HG03025 (cell line): Measurements from ENCODE around the gene GALNT9.
"Not testable (repeated sequence)": the region's sequence is repeated elsewhere in the genome, so short reads cannot be mapped to it uniquely, and the experiment has no call there.

ENCODE experiments used
- ATAC-seq: cut with Tn5 transposase; IDR thresholded peaks from one replicate; pipeline ENCODE4 v1.9.1; 2021; ENCODE audit warnings: mild to moderate bottlenecking, moderate library complexity; ENCODE audit not compliant: unreplicated experiment, low FRiP score

Gene GALNT9

DNA sequence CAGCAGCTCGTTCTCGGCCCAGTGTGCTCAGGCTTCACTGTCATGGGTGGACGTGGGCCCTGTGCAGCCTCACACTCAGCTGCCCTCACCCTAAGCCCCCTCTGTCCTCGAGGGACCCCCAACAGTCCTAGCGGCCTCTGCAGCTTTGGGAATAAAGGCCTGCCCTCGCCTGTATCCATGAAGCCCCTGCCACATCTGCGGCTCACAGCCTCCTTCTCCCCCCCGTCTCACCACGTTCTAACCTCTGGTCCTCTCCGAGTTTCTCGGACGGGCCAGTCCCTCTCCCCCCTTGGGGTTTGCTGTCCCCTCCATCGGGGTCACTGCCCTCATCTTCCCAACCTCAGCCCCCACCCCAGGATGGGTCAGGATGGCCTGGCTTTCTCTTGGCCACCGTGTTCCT lies 30.2 kb upstream of the GALNT9 start:
- no peak for ATAC-seq

DNA sequence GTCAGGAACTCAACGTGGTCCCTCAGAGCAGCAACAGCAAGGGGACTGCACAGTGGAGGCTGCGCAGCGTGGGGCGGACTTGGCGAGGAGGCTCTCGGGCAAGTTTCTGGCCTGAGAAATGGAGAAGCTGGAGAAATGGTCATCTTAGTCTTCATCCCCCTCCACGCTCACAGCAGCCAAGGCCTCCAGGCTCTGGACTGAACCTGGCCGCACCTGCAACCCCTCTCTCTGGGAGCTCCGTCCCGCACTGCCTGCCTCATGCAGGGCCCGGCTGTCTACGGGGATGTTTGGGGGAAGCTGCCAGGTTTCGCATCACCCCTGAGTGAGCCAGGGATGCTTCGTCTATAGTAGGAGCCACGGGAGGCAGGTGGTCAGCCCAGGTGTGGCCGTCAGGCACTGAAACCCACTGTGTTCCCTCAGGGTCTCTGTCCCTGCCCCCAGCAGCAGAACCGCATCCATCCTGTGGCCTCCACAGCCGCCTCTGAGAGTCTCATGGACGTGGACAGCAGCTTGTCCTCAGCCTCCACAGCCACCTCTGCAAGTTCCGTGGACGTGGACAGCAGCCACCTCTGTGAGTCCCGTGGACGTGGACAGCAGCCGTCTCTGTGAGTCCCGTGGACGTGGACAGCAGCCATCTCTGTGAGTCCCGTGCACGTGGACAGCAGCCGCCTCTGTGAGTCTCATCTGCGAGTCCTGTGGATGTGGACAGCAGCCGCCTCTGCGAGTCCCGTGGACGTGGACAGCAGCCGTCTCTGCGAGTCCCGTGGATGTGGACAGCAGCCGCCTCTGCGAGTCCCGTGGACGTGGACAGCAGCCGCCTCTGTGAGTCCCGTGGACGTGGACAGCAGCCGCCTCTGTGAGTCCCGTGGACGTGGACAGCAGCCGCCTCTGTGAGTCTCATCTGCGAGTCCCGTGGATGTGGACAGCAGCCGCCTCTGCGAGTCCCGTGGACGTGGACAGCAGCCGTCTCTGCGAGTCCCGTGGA lies 29.1 kb upstream of the GALNT9 start:
- not testable (repeated sequence) for ATAC-seq

GRCh38 chr12:132357623-132358186 lies 28.3 kb upstream of the GALNT9 start:
- ATAC-seq = no peak

GRCh38 chr12:132356691-132357622 lies 27.6 kb upstream of the GALNT9 start:
- no peak for ATAC-seq

DNA sequence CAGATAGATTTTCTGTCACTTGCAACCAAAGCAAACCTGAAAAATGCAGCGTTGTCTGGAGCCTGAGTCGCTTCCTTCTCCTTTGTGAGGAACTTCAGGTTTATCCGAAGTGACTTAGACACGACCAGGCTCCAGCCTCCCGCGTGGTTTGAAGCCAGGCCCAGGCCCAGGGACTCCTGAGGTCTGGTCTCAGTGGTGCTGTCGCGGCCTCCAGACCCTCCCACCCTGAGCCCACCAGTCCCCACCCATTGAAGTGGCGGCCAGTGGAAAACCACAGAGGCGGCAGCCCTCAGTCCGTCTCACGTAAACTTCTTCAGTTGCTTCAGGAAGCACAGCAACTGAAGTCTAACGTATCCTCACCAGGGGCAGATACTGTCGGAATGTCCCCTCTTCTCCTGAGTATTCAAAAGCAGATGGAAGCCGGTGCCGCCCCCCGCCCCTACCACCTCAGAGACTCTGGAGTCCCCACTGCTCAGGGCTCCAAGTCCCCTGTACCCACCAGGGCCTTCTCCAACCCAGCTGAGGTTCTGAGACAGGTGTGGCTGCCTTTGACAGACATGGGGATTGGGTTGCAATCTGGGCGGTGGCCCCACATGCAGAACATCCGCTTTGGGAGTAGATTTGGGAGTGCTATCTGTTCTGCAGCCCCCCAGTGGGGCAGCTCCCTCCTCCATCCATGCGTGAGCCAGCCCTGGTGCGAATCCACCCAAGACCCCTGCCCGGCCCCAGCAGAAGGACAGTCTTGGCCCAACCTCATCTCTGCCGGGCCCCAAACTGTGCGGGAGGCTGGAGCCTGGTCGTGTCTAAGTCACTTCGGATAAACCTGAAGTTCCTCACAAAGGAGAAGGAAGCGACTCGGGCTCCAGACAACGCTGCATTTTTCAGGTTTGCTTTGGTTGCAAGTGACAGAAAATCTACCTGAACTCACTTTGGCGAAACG lies 26.6 kb upstream of the GALNT9 start:
- no peak for ATAC-seq

- ATAC-seq = no peak
Measured at GRCh38 chr12:132354982-132355680, 25.7 kb upstream of the GALNT9 start.

- ATAC-seq = no peak
Measured at GRCh38 chr12:132354211-132354981, 25.0 kb upstream of the GALNT9 start.

GRCh38 chr12:132353811-132354210 lies 24.4 kb upstream of the GALNT9 start:
- no peak for ATAC-seq

GRCh38 chr12:132352896-132353800 lies 23.8 kb upstream of the GALNT9 start:
- no peak for ATAC-seq

DNA sequence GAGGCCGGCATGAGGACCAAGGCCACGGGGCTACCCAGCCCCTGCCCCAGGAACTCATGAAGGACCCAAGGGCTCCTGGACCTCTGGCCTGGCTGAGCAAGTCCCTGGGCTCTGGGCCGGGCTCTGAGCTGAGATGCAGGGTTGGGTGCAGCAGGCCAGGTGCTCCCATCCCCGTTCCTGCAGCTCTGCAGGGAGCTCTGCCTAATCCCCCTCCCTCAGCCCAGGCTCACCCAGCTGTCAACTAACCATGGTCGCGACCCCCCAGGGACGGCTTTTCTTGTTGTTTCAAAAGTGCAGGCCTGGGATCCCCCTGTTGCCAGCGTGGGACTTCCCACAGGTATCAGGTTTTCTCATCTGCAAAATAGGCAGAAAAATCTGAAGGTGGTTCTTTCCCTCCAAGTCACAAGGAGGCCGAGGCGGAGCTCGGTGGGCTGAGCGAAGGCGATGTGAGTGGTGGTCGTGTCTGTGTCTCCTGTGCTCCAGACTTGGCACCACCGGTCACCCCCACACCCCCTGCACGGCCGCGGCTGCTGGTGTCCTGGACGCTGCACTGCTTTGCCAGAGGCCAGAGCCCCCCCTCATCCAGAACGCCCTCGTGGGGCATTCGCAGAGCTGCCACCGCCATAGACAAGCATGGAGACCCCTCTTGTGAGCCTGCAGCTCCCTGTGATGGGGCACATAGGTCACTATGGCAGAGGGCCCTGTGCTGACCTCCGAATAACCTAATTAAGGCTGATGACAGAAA lies 22.5 kb upstream of the GALNT9 start:
- no peak for ATAC-seq

DNA sequence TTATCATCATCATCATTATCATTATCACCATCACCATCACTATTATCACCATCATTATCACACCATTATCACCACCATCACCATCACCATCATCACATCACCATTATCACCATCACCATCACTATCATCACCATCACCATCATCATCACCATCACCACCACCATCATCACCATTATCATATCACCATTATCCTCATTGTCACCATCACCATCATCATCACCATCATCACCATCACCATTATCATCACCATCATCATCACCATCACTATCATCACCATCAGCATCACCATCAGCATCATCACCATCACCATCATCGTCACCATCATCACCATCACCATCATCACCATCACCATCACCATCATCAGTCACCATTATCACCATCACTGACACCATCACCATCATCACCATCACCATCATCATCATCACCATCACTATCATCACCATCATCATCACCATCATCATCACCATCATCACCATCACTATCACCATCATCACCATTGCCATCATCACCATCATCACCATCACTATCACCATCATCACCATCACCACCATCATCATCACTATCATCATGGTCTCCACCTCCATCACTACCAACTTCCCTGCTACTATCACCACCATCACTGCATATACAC lies 20.2 kb upstream of the GALNT9 start:
- no peak for ATAC-seq

- ATAC-seq = no peak
Measured at GRCh38 chr12:132348176-132348575, 18.8 kb upstream of the GALNT9 start.

DNA sequence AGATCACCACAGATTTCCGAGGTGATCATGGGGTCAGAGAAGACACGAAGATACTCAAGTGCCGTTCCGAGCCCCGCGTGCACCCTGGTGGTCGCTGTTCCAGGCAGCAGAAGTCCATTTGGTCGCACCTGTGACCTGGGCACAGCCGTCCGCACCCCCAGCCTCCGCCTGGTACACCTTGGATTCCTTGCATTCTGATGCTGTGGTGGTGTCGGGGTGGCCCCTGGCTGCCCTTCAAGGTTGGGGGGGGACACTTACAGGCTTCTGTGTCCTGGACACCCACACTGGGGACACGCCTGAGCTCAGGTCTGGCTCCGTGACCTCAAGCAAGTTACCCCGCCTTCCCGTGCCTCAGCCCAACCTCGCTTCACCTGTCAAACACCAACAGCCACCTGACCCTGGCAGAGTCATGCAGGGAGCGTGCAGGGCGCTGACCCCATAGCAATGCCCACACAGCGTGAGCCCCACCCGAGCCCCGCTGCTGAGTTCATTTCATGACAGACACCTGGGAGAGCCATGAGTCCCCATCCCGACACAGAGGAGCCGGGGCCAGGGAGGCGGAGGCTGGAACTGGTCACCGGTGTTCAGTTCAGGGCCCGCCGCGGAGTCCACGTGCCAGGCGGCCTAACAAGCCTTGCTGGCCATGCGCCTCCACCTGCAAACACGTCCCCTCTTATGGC lies 17.9 kb upstream of the GALNT9 start:
- no peak for ATAC-seq

DNA sequence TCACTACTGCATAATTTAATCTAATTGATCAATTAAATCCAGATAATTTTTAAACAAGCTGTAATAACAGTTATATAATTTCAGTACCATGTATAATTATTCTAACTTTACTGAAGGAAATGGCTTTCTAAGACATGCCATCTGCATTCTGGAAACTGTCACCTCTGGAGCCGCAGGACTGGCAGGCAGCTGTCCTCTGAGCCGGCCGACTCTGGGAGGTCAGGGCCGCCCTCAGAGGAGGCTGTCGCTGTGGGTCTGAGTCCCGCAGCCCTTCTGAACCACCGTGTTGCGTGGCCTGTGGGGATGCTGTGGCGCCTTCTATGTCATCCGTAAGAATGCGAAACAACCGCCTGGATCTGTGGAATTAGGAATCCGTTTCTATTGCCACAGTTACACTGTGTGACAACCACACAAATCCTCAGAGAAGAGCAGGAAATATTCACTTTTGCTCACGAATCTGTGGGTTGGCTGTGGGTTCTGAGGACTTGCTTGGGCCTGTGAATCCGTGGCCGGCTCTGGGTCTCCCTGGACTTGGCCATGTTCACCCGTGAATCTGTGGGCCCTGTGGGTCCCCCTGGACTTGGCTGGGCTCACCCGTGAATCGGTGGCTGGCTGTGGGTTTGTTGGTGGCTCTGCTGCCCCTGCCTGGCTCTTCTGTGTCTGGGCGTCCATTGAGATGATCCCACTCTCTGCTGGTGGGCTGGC lies 17.2 kb upstream of the GALNT9 start:
- no peak for ATAC-seq

- ATAC-seq = no peak
Measured at GRCh38 chr12:132345561-132346200, 16.3 kb upstream of the GALNT9 start.
